ENCODE measurements around the gene BRIP1.

Gene BRIP1

DNA sequence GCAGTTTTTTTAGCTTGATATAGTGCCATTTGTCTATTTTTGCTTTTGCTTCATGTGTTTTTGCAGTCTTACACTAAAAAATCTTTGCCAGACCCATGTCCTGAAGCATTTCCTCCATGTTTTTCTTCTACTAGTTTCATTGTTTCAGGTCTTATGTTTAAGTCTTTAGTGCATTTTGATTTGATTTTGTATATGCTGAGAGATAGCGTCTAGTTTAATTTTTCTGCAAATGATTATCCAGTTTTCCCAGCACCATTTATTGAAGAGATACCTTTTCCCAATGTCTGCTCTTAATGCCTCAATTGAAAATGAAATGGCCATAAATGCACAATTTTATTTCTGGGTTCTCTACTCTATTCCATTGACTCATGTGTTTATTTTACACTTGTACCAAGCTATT is 231.5 kb downstream of the BRIP1 start:
- DNase-seq (ENCODE audit: low spot score), result no peak
